Measurements from ENCODE around the gene CRYGB.
"Not testable (repeated sequence)": the region's sequence is repeated elsewhere in the genome, so short reads cannot be mapped to it uniquely, and the experiment has no call there.

CRYGB gene

DNA sequence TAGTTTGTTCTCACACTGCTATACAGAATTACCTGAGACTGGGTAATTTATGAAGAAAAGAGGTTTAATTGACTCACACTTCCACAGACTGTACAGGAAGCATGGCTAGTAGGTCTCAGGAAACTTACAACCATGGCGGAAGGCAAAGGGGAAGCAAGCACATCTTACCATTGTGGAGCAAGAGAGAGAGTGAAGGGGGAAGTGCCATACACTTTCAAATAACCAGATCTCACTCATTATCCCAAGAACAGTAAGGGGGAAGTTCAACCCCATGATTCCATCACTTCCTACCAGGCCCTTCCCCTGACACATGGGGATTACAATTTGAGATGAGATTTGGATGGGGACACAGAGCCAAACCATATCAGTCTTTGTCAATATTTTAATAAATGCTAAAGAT is 5.0 kb upstream of the CRYGB start:
- DNase-seq (ENCODE audit: low read depth in 2 of 3, low spot score in 1 of 3), result no peak

DNA sequence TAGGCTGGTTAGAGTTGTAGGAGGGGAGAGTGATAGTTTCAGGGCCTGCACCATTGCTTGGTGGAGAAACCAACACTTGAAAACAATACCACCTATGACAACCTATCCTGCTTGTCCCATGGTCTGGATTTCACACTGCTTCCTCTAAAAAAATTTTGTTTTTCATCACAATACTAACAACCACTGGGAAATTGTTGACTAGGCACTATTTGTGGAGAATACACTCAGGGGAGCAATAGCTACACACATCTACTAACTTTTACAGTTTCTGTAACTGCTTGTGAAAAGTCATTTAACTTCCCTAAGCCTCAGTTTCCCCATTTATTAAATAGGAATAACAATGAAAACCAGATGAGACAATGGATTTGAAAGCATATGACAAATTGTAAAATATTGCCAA is 4.1 kb upstream of the CRYGB start:
- DNase-seq (ENCODE audit: low read depth in 2 of 3, low spot score in 1 of 3), result no peak

DNA sequence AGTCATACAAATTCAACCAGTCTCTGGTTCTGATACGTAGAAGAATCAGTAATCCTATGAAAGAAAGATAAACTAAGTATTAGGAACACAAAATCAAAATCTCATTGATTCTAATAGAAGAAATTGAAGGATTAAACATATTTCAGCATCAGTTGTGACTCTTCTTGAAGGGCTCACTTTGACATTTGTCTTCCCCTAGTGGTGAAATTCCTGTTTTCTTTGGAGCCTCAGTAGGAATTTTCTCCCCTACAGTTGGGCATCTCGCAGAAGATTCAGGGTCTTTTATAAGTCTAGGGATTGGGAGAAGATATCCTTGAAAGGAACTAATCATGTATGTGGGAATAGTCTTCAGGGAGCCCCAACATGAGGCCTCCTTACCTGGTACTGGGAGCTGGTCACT is 2.8 kb upstream of the CRYGB start:
- no peak for DNase-seq (ENCODE audit: low read depth in 2 of 3, low spot score in 1 of 3)

DNA sequence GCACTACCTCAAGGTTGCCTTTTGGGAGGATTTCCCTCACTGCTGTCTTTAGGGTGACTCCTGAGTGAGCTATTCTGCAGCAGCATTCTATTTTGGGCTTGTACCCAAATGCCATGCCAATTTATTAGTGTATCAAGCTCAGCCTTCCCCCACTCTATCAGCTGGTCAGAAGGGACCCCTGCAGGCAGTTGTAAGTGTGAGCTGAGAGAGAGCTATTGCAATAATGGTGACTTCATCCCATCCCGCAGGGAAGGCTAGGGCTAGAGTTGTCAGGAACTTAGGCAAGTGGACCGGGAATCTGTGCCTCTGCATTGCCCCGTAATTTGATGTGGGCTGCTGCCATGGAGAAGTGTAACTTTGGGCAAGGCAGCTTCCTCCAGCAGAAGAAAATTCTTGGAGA is 1.8 kb upstream of the CRYGB start:
- DNase-seq (ENCODE audit: low read depth in 2 of 3, low spot score in 1 of 3), result no peak

DNA sequence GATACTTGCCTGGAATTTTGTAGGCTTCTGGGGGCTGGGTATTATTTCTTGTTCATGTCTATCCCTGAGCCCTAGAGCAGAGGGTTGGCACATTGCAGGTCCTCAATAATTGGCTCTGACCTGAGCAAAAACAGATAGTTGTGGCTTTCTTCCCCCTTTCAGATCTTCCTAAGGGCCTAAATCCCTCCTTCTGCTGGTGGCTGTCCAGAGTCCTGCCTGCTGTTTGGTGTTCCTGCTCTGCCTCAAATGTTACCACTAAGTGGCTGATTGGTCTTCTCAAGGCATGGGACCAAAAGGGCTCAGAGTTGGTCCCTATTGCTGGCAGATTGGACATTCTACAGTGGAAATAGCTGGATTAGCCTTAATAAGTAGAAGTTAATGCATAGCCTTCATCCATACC is 1.1 kb upstream of the CRYGB start:
- DNase-seq (ENCODE audit: low read depth in 2 of 3, low spot score in 1 of 3), result no peak

DNA sequence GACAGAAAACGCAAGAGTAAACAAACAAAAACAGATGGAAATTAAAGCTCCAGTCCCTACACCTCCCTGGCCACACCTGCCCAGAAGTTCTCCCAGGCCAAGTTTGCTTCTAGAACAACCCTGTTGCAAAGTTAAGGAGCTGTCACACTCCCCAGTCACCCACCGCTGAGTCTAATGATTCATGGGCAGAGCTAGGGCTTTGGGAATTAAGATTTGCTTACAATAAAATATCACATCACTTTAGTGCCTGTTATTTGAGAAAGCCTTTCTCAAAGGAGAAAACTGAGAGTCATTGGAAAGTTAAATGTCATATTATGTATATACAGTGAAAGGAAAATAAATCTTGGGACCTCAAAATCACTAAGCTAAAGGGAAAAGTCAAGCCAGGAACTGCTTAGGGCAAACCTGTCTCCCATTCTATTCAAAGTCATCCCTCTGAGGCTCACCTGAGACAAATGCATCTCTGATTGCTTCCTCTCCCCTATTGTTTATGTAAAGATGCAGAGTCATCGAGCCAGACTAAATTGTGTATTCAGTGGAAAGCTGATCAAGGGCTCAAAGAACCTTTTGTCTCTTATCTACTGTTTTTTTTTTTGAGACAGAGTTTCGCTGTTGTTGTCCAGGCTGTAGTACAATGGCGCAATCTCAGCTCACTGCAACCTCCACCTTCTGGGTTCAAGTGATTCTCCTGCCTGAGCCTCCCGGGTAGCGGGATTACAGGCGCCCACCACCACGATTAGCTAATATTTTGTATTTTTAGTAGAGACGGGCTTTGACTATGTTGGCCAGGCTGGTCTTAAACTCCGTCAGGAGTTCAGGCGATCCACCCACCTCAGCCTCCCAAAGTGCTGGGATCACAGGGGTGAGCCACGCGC is 2.8 kb downstream of the CRYGB start:
- no peak for DNase-seq (ENCODE audit: low read depth in 2 of 3, low spot score in 1 of 3)

DNA sequence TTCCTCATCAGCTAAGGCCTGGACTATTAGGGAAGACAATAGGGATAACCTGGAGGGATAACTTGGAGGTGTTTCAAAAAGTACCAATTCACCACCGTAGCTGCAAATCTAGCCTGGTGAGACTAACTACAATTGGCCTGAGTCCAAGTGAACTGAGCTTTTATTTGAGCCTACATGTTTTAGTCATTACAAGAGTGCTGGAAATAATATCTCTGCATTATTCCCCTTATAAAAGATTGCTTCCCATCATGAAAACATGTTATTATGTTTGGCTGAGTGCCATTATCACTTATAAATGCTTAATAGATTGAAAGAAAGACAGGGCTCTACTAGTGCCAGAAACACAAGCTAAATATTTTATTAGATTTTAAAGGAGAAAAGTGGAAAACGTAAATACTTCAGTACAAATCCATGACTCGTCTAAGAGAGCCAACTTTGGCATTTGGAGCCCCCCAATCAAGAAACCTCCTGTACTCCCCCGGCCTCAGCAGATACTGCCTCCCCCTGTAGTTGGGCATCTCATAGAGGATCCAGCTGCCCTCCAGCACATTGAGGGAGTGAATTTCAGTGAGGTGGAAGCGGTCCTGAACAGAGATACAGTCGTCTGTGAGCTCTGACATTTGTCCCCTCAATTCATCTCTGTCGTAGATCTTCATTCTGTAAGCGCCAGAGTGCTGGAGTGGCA is 3.6 kb downstream of the CRYGB start:
- DNase-seq (ENCODE audit: low read depth in 2 of 3, low spot score in 1 of 3), result no peak

DNA sequence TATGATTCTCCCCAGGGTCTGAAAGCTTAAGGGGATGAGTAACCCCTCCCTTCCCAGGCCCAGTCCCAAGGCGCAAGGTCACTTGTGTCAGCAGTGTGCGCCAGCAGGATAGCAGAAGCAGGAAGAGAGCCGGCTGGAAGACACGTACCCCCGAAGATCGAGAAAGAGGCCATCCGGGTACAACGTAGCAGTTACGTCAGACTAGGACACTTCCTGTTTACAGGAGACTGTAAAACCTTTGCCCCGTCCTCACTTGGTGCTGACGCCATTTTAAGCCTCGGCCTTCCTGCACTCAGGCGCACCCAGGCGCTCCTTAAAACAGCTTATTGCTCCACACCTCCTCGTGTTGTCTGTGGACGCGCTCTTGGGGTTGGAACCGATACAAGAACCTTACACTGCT is 6.5 kb downstream of the CRYGB start:
- DNase-seq (ENCODE audit: low read depth in 2 of 3, low spot score in 1 of 3), result no peak

DNA sequence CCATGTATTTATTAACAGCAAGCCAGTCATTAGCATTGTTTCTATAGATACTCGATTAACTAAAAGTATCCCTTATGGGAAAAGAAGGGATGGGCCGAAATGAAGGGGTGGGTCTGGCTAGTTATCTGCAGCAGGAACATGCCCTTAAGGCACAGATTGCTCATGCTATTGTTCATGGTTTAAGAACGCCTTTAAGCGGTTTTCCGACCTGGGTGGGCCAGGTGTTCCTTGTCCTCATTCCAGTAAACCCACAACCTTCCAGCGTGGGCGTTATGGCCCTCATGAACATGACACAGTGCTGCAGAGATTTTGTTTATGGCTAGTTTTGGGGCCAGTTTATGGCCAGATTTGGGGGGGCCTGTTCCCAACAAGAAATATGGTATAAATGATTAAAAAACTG is 7.6 kb downstream of the CRYGB start:
- not testable (repeated sequence) for DNase-seq (ENCODE audit: low read depth in 2 of 3, low spot score in 1 of 3)

DNA sequence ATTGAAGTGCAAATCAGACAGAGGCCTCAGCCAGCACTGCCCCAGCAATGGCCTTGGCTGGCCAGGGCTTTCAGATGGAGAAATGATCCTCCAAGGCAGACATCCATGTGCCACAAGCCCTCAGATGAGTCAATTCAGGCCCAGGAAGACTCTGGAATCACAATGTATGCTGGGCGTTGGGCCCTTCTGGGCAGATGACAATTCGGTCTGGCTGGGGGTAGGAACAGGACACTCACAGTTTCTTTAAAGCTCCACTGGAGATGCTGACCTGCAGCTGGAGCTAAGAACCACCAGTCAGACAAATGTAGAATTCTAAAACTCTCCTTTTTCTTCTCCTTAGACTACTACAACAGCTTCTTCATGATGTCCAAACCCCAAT is 9.3 kb downstream of the CRYGB start:
- DNase-seq (ENCODE audit: low read depth in 2 of 3, low spot score in 1 of 3), result no peak

DNA sequence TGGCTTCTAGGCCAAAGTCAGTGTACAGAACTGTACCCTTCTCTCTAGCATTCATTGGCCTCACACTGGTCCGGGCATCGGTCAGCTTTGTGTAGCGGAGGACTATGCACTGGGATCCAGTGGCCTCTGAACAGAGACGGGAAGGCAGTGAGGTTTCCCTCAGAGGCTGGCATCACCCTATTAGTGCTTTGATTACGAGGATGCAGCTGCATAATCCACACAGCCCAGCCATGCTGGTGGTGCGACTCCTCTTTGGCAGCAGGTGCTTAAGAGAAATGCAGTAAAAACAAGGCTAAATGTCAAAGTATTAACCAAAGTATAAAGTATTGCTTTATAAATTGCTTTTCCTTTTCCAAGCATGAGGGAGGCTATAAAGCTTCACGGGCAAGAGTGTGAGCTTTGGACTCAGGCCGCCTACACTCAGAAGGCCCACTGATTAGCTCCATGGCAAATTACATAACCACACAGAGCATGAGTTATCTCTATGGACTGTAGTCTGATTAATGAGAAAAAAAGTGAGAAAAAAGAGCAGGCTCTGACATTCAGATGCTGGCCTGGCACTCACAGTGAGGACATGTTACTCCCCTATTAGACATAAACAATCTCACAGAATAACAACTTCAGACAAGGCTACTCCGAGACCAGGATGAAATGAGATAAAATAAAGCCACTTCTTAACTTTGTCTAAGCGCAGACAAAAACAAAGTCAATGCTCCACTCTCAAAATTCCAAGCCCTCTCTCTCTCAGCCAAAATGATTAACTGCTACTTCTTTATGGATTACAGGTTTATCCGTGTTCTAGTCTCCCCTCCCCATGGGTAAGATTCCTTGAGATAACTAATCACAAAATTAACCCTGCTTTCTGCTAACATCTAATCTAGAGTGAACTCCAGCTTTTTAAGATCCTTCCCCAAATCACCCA is 9.9 kb downstream of the CRYGB start:
- DNase-seq (ENCODE audit: low read depth in 2 of 3, low spot score in 1 of 3), result no peak

DNA sequence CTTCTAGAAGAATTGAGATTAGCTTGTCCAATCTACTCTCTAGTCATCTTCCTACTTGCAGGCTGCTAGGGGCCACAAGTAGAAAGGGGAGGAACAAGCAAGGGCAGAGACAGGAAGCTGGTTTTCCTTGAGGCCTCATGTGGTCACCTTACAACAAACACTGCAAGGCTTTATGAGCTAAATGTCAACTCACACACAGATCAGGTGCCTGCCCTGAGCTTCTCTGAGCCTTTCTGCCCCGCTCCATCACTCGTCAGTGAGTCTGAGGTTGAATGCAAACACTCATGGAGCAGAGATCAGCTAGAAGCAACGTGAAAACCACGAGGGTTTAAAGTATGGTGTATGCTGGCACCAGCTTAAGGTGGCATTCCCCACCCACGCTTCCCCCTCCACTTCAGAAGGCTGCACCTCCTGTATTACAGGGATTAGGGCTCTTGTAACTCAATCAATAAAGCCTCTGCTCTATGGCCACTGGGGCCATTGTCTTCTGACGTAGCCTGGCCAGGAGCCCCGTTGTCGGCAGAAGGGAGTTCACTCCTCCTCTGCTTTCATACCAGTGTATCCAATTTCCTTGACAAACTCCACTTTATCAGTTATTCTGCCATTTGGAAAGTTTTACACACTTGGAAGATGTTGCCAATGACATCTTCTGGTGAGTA is 10.9 kb downstream of the CRYGB start:
- DNase-seq (ENCODE audit: low read depth in 2 of 3, low spot score in 1 of 3), result no peak

DNA sequence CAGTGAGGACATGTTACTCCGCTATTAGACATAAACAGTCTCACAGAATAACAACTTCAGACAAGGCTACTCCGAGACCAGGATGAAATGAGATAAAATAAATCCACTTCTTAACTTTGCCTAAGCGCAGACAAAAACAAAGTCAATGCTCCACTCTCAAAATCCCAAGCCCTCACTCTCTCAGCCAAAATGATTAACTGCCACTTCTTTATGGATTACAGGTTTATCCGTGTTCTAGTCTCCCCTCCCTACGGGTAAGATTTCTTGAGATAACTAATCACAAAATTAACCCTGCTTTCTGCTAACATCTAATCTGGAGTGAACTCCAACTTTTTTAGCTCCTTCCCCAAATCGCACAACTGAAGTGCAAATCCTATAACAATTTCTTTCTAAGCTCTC is 15.2 kb downstream of the CRYGB start:
- DNase-seq (ENCODE audit: low read depth in 2 of 3, low spot score in 1 of 3), result no peak

DNA sequence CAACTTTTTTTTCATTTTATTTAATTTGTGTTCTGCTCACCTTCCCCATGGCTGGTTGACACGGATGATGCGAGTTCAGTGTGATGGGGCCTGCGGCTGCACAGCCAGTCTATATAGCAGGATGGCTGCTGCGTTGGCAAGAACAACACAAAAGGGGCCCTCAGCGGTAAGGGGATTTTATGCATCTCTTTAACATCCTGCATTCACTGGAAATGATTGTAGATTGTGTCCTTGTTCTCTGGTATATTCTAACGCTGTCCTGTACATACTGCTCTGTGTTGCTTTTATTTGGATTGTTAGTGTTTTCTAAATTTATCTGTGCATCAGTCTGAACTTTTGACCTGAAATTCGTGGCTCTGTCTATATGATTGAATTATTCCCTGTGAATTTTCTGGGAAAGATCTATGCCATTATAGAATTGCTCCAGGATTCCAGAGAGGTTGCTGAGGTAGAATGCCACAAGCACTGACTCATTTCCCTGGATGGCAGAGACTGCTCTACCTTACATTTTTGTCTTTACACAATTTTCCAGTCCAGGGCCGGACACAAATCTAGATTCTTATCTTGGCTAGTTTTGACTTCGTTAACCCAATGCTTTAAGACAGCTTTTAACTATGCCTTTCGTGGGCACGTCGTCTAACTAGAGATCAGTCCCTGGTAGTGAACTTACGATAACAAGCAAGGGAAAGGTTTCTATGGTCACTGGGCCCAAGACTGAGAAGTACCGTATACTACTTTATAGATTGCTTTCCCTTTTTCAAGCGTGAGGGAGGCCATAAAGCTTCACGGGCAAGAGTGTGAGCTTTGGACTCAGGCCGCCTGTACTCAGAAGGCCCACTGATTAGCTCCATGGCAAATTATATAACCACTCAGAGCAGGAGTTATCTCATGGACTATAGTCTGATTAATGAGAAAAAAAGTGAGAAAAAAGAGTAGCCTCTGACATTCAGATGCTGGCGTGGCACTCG is 15.9 kb downstream of the CRYGB start, which contains the start of gene CRYGC:
CRYGC (minus strand) TSS at position 85 of the 968 bp plus-strand sequence; CDS start at position 49, 36 bp downstream.
- DNase-seq (ENCODE audit: low read depth in 2 of 3, low spot score in 1 of 3), result no peak

DNA sequence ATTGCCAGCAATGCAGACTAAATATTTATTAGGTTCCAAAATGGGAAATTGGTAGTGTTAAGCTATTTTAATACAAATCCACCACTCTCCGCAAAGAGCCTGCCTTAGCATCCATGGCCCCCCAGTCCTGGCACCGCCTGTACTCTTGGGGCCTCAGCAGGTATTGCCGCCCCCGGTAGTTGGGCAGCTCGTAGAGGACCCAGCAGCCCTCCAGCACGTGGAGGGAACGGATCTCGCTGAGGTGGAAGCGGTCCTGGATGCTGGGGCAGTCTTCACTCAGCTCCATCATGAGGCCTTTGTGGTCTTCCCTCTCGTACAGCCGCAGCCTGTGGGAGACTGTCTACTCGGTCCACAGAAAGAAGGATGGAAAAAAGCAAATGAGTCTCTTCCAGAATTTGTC is 17.8 kb downstream of the CRYGB start:
- no peak for DNase-seq (ENCODE audit: low read depth in 2 of 3, low spot score in 1 of 3)

DNA sequence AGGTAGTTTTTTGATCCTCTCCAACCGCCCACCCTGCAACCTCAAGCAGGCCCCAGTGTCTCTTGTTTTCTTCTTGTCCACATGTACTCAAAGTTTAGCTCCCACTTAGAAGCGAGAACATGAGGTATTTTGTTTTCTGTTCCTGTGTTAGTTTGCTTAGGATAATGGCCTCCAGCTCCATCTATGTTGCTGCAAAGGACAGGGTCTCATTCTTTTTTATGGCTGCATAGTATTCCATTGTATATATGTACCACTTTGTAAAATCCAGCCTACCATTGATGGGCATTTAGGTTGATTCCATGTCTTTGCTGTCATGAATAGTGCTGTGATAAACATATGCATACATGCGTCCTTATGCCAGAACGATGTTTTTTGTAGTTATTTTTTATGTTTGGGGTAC is 18.9 kb downstream of the CRYGB start:
- DNase-seq (ENCODE audit: low read depth in 2 of 3, low spot score in 1 of 3), result no peak

DNA sequence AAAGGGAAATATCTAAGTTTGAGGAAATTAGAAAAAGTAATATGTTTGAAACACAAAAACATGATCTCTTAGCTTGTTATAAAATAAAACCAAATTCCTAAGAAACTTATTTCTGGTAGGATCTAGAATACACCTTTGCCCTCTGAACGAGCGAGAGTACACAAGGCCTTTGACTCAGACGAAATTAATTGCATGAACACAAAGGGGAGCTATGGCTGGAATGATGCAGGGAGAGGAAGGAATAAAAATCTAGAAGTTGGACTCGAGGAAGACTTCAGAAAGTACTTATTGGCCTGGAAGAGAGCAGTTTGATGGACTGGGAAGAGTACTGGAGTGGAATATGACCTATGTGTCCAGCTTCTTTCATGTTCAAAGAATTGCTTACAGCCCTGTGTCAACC is 20.7 kb downstream of the CRYGB start:
- no peak for DNase-seq (ENCODE audit: low read depth in 2 of 3, low spot score in 1 of 3)

DNA sequence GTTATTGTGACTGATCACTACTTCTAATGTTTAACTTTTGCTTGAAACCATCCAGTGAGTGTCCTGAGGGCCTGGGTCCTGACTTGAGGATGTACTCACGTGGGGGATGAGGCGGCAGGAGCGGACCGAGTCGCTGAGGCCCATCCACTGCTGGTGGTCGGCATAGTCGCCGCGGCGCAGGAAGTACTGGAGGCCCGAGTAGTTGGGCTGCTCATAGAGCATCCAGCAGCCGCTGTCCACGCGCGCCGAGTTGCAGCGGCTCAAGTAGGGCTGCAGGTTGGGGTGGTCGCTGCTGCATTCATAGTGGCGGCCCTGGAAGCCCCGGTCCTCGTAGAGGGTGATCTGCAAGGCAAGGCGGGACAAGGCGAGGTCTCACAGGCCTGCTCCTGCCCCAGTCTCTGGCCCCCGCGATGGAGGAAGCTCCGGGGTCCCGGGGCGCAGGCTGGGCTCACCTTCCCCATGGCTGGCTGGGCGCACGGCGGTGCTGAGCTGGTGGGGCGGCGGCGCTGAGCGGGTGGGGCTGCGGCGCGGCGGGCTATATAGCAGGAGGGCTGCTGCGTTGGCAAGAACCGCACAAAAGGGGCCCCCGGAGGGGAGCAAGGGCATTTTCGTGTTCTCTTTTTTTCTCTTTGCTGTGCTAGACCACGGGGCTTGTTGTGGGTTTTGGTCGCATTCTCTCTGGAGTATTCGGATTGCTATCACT is 21.8 kb downstream of the CRYGB start, which contains the start of gene CRYGD:
CRYGD (minus strand) TSS at position 512 of the 703 bp plus-strand sequence; CDS start at position 461, 51 bp downstream.
- DNase-seq (ENCODE audit: low read depth in 2 of 3, low spot score in 1 of 3), result not testable (repeated sequence)

DNA sequence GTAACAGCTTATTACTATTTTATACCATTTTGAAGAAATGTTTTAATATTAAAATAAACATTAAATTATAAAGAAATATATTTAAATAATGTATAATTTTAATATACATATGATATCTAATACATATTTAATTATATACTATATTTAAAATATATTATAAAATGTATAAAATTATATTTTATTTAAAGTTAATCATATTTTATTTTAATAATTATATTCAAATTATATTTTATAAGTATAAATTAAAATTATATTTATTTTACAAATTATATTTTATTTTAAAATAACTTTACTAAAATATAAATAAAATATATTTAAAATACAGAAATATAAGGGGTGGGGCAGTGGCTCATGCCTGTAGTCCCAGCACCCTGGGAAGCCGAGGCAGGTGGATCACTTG is 23.7 kb downstream of the CRYGB start:
- no peak for DNase-seq (ENCODE audit: low read depth in 2 of 3, low spot score in 1 of 3)

Measured in stimulated activated CD4-positive, alpha-beta T cell treated with anti-CD3 and anti-CD28 coated beads, Interleukin-12 subunit alpha, Interleukin-12 subunit beta, amount 100 ng/mL, for 48 hours (primary cell).